HepG2 (cell line): ENCODE data around the gene B4GALT3.

ENCODE experiments used
- BRD4 ChIP-seq: sonication (generic); formaldehyde crosslinking; IDR thresholded peaks from 2 replicates; pipeline ENCODE4 v1.4.0; 2020; ENCODE audit warnings: missing genetic modification reagents
- CTCF ChIP-seq: sonication (generic); formaldehyde crosslinking; IDR thresholded peaks from 2 replicates; pipeline ENCODE4 v1.5.0; 2020; ENCODE audit warnings: mild to moderate bottlenecking, missing genetic modification reagents, moderate library complexity
- GLI4 ChIP-seq: sonication (generic); formaldehyde crosslinking; IDR thresholded peaks from 2 replicates; pipeline ENCODE4 v1.5.1; 2020; ENCODE audit warnings: missing genetic modification reagents, mild to moderate bottlenecking, moderate library complexity, borderline replicate concordance
- NFYB ChIP-seq: sonication (generic); formaldehyde crosslinking; IDR thresholded peaks from 2 replicates; pipeline ENCODE4 v1.4.0; 2020; ENCODE audit warnings: missing genetic modification reagents
- POLR2AphosphoS5 ChIP-seq: IDR thresholded peaks from 2 replicates; pipeline ENCODE4 v1.6.1; 2012; ENCODE audit warnings: low read depth, low read length
- PRDM15 ChIP-seq: sonication (generic); formaldehyde crosslinking; IDR thresholded peaks from 2 replicates; pipeline ENCODE4 v1.4.0; 2020; ENCODE audit warnings: missing genetic modification reagents
- SNAPC4 ChIP-seq: sonication (generic); formaldehyde crosslinking; IDR thresholded peaks from 2 replicates; pipeline ENCODE4 v1.4.0; 2020; ENCODE audit warnings: mild to moderate bottlenecking, missing genetic modification reagents
- ZNF234 ChIP-seq: sonication (generic); formaldehyde crosslinking; conservative IDR thresholded peaks from 2 replicates; pipeline ENCODE4 v1.5.1; 2020; ENCODE audit warnings: mild to moderate bottlenecking, missing genetic modification reagents
- ZNF24 ChIP-seq: fragments of 450-650 bp; IDR thresholded peaks from 2 replicates; pipeline ENCODE4 v1.6.1; 2017; ENCODE audit warnings: antibody characterized with exemption, mild to moderate bottlenecking
- ZNF253 ChIP-seq: sonication (generic); formaldehyde crosslinking; IDR thresholded peaks from 2 replicates; pipeline ENCODE4 v1.8.0; 2022; ENCODE audit warnings: mild to moderate bottlenecking, missing genetic modification reagents, borderline replicate concordance

- TF ChIP-seq CTCF (no peak), NFYB (CRISPR knock-in tag) (no peak), ZNF253 (no peak), ZNF234 (no peak), GLI4 (no peak), BRD4 (CRISPR knock-in tag) (no peak), SNAPC4 (CRISPR knock-in tag) (no peak), ZNF24 (no peak), POLR2AphosphoS5 (no peak), PRDM15 (no peak)
These were observed 37.1 kb upstream of the B4GALT3 start for GRCh38 chr1:161214369-161214768.
